Measurements from ENCODE around the gene STX4.
"Not testable (repeated sequence)": the region's sequence is repeated elsewhere in the genome, so short reads cannot be mapped to it uniquely, and the experiment has no call there.

The STX4 gene

GRCh38 chr16:30998852-30999761 lies 34.3 kb upstream of the STX4 start:
- DNase-seq, result peak in 6 of 56 donors; percentile 15 to 39 (median 26)

- DNase-seq, result no peak
Measured at GRCh38 chr16:31000671-31001382, 32.5 kb upstream of the STX4 start.

GRCh38 chr16:31001507-31002249 lies 31.7 kb upstream of the STX4 start:
- no peak for DNase-seq

GRCh38 chr16:31002250-31002700 lies 31.1 kb upstream of the STX4 start:
- DNase-seq, result peak in 2 of 56 donors; percentile 20 to 23

GRCh38 chr16:31002862-31003341 lies 30.5 kb upstream of the STX4 start:
- DNase-seq, result no peak

- no peak for DNase-seq
Measured at GRCh38 chr16:31003744-31004143, 29.6 kb upstream of the STX4 start.

GRCh38 chr16:31004658-31005057 lies 28.7 kb upstream of the STX4 start:
- no peak for DNase-seq

GRCh38 chr16:31005350-31006085 lies 27.8 kb upstream of the STX4 start:
- DNase-seq, result no peak

GRCh38 chr16:31006086-31006385 lies 27.3 kb upstream of the STX4 start:
- no peak for DNase-seq

GRCh38 chr16:31006589-31006988 lies 26.8 kb upstream of the STX4 start:
- no peak for DNase-seq

- no peak for DNase-seq
Measured at GRCh38 chr16:31007684-31008083, 25.7 kb upstream of the STX4 start.

- no peak for DNase-seq
Measured at GRCh38 chr16:31008149-31008548, 25.2 kb upstream of the STX4 start.

- no peak for DNase-seq
Measured at GRCh38 chr16:31008551-31008950, 24.8 kb upstream of the STX4 start.

GRCh38 chr16:31009120-31009519 lies 24.2 kb upstream of the STX4 start:
- no peak for DNase-seq

GRCh38 chr16:31009894-31010584 lies 23.3 kb upstream of the STX4 start:
- peak in 2 of 56 donors; percentile 5 to 64 for DNase-seq

GRCh38 chr16:31010585-31011325 lies 22.6 kb upstream of the STX4 start, which contains the start of gene STX1B:
TSS of gene STX1B (minus strand) at chr16:31010638. CDS start at chr16:31010396, 242 bp downstream.
- DNase-seq, result peak in 43 of 56 donors; percentile 22 to 76 (median 48)

- DNase-seq, result not testable (repeated sequence)
Measured at GRCh38 chr16:31011815-31012214, 21.5 kb upstream of the STX4 start.

- not testable (repeated sequence) for DNase-seq
Measured at GRCh38 chr16:31013292-31013691, 20.1 kb upstream of the STX4 start.

GRCh38 chr16:31016018-31016417 lies 17.3 kb upstream of the STX4 start:
- no peak for DNase-seq
